ENCODE data around the gene SEPTIN1. TPM values are rescaled to one million over a fixed set of nuclear protein-coding genes. Genes with fewer than 3 reads are reported as not detected.

The SEPTIN1 gene
- 100 to 1,000 TPM; 196 to 210 (median 205) TPM for total RNA-seq
- total RNA-seq (2013), result 131 TPM

DNA sequence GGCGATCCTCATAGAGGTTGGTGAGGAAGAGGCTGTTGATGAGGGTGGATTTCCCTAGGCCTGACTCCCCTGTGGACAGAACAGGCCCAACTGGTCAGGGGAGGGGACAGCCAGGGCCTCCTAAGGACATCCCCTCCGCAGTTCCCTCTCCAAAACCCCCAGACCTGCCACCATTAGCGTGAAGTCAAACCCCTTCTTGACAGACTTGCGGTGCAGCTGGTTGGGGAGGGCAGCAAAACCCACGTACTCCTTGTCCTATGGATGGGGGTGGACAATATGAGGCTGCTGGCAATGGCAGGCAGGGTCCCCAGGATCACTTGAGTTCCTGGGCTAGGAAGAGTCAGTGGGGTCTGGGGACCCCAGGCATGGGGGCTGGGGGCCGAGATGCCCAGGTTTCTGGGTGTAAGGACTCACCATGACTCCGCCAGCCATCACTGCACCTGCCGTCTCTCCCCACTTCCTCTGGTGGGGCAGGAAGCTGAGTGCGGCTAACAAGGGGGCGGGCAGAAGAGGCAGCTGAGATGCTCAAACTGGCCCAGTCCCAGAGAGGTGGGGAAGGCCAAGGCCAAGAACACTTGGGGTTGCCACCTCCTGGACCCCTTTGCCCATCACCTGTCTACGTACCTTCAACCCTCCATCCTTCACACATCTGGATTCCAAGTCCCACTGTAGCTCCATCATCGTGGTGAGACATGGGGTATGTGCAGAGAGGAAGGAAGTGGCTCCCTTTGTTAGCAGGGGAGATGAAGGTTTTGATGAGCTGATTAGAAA is at the start of gene SEPTIN1:
Gene SEPTIN1, minus strand, starts transcription at position 451 of the 771 bp plus-strand sequence. Its CDS starts 19 bp downstream, at position 432.
- Histone ChIP-seq H3K4me1 (ENCODE audit: control insufficient read depth, insufficient read depth, low read length) (peaks cover 66% of the 10 kb centered on the region), H3K27me3 (ENCODE audit: control insufficient read depth, insufficient read depth, low read length) (no peaks in the 10 kb centered on the region), H3K36me3 (ENCODE audit: control insufficient read depth, insufficient read depth, low read length) (peaks cover 11% of the 10 kb centered on the region), H3K27ac (ENCODE audit: low read length) (peak within 1 kb of the TSS; percentile 82), H3K4me3 (ENCODE audit: low read length) (peak within 1 kb of the TSS; percentile 55), H3K9me3 (ENCODE audit: control insufficient read depth, insufficient read depth, low read length) (no peaks in the 10 kb centered on the region)
- H3K36me3 Mint-ChIP-seq, result no peaks in the 10 kb centered on the region
- H3K27ac Mint-ChIP-seq, result peak within 1 kb of the TSS; percentile 99 to 100
- peak within 1 kb of the TSS; percentile 84 for H3K4me3 Mint-ChIP-seq
- TF ChIP-seq, protein P1, sequence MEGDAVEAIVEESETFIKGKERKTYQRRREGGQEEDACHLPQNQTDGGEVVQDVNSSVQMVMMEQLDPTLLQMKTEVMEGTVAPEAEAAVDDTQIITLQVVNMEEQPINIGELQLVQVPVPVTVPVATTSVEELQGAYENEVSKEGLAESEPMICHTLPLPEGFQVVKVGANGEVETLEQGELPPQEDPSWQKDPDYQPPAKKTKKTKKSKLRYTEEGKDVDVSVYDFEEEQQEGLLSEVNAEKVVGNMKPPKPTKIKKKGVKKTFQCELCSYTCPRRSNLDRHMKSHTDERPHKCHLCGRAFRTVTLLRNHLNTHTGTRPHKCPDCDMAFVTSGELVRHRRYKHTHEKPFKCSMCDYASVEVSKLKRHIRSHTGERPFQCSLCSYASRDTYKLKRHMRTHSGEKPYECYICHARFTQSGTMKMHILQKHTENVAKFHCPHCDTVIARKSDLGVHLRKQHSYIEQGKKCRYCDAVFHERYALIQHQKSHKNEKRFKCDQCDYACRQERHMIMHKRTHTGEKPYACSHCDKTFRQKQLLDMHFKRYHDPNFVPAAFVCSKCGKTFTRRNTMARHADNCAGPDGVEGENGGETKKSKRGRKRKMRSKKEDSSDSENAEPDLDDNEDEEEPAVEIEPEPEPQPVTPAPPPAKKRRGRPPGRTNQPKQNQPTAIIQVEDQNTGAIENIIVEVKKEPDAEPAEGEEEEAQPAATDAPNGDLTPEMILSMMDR (IDR thresholded peaks at IDR 0.05), result no peak
- ATAC-seq, result peak; percentile 38 to 50 (median 41)
- WGBS (ENCODE audit: insufficient coverage), result 7% methylated on average over 11 of the region's 12 CpGs
- peaks cover 53 to 59% of the 10 kb centered on the region in 2 donors for H3K4me1 Mint-ChIP-seq
- intact Hi-C loops (cut with micrococcal nuclease), result no loop called here
- H3K9me3 Mint-ChIP-seq, result no peaks in the 10 kb centered on the region
- no peaks in the 10 kb centered on the region for H3K27me3 Mint-ChIP-seq (ENCODE audit: low read depth in 2 of 2)
- DNase-seq, result peak; percentile 70 to 88

GRCh38 chr16:30430428-30430970 is 48.1 kb upstream of the SEPTIN1 start:
- TF ChIP-seq, protein P1 (IDR thresholded peaks at IDR 0.05), result peak; percentile 33
- no peak overlapping the region for H3K4me3 Mint-ChIP-seq
- peak overlapping the region; percentile 70 for H3K27ac ChIP-seq (ENCODE audit: low read length)
- peak overlapping the region; percentile 67 for H3K4me3 ChIP-seq (ENCODE audit: low read length)
- H3K36me3 Mint-ChIP-seq, result no peaks in the 10 kb centered on the region
- DNase-seq (no peak), ATAC-seq (peak; percentile 1 to 5 (median 4))
- H3K4me1 Mint-ChIP-seq, result peaks cover 0 to 6% of the 10 kb centered on the region in 2 donors
- no peaks in the 10 kb centered on the region for H3K27me3 Mint-ChIP-seq (ENCODE audit: low read depth in 2 of 2)
- H3K27ac Mint-ChIP-seq, result no peak overlapping the region
- WGBS (ENCODE audit: insufficient coverage), result 57% methylated on average over 19 of the region's 19 CpGs
- H3K27me3 ChIP-seq (ENCODE audit: control insufficient read depth, insufficient read depth, low read length), result no peaks in the 10 kb centered on the region
- H3K36me3 ChIP-seq (ENCODE audit: control insufficient read depth, insufficient read depth, low read length), result peaks cover 2% of the 10 kb centered on the region
- no peaks in the 10 kb centered on the region for H3K9me3 ChIP-seq (ENCODE audit: control insufficient read depth, insufficient read depth, low read length)
- peaks cover 21% of the 10 kb centered on the region for H3K4me1 ChIP-seq (ENCODE audit: control insufficient read depth, insufficient read depth, low read length)
- intact Hi-C loops (cut with micrococcal nuclease), result loop anchor here (1.0 to 10.0 kb wide), 6 partner anchors 15 to 204 kb away; partner anchors contain the start of genes ITGAL, SEPHS2, TBC1D10B and ZNF747
- no peaks in the 10 kb centered on the region for H3K9me3 Mint-ChIP-seq

DNA sequence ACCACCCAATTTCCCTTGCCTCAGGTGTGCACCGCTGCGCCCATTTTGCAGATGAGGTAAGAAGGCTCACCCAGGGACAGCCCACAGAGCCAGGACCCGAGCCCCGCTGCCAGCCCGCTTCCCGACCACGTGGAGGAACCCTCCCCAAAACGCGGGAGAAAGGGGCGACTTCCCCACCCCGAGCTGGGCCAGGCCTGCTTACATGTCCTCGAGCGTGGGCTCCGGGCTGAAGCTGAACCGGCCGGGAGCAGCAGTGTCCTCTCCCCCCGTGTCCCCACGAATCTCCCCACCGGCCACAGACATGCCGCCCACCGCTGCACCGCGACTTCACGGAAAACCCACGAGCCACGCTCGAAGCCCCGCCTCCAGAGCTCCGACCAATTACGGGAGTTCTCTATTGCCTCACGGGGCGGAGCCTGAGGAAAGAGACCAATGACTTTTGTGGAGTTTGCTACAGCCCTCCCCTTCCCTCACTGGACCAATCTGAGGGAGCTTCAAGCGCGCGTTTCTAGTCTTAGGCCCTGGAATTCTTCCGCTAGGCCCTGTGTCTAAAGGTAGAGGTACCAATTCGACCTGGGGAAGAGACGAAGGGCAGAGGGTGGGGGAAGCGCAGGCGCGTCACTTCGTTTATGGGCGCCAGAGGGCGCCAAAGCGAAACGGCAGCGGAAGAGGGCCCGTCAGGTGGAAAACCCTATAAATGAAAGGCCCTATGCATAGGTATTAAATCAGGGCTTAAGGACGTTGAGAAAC is 47.5 kb upstream of the SEPTIN1 start, which contains the start of gene DCTPP1:
Gene DCTPP1, minus strand, starts transcription at position 353 of the 750 bp plus-strand sequence. Its CDS starts 50 bp downstream, at position 303.
- intact Hi-C loops (cut with micrococcal nuclease), result loop anchor here (1.0 to 10.0 kb wide), 6 partner anchors 15 to 204 kb away; partner anchors contain the start of genes ITGAL, SEPHS2, TBC1D10B and ZNF747
- Mint-ChIP-seq H3K27ac (no peak within 1 kb of the TSS), H3K9me3 (no peaks in the 10 kb centered on the region), H3K4me3 (peak within 1 kb of the TSS; percentile 21), H3K27me3 (ENCODE audit: low read depth in 2 of 2) (no peaks in the 10 kb centered on the region), H3K36me3 (no peaks in the 10 kb centered on the region), H3K4me1 (peaks cover 0 to 6% of the 10 kb centered on the region in 2 donors)
- Histone ChIP-seq H3K4me1 (ENCODE audit: control insufficient read depth, insufficient read depth, low read length) (peaks cover 21% of the 10 kb centered on the region), H3K27ac (ENCODE audit: low read length) (peak within 1 kb of the TSS; percentile 70), H3K27me3 (ENCODE audit: control insufficient read depth, insufficient read depth, low read length) (no peaks in the 10 kb centered on the region), H3K36me3 (ENCODE audit: control insufficient read depth, insufficient read depth, low read length) (peaks cover 2% of the 10 kb centered on the region), H3K4me3 (ENCODE audit: low read length) (peak within 1 kb of the TSS; percentile 67), H3K9me3 (ENCODE audit: control insufficient read depth, insufficient read depth, low read length) (no peaks in the 10 kb centered on the region)
- DNase-seq (peak; percentile 92 to 99), ATAC-seq (peak; percentile 94 to 99 (median 95))
- TF ChIP-seq, protein P1 (IDR thresholded peaks at IDR 0.05), result peak; percentile 71
- WGBS (ENCODE audit: insufficient coverage), result under 1% methylated on average over 49 of the region's 49 CpGs
